ENCODE measurements around the gene CARD10.

The CARD10 gene

DNA sequence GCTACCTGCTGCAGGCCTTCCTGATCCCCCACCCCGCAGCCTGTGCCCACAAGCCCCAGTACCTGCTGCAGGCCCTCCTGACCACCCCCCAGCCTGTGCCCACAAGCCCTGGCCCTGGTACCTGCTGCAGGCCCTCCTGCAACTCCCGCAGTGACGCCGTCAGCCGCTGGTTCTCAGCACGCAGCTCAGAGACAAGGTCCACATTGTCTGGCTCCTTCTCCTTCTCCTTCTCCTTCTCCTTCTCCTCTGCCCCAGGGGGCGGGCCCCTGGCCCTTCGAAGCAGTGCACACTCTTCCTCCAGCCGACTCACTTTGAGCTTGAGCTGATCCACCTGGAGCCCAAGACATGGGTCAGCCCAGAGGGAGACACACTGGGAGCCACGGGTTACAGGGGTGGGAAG is 9.1 kb downstream of the CARD10 start:
- H3K27me3 ChIP-seq (ENCODE audit: control insufficient read depth, insufficient read depth, low read length): no peaks in the 10 kb centered on the region
- no peak overlapping the region for H3K9ac ChIP-seq (ENCODE audit: low read length)
- no peak overlapping the region for H3K4me3 ChIP-seq (ENCODE audit: low read depth, low read length)
- H3K9me3 ChIP-seq (ENCODE audit: control insufficient read depth, insufficient read depth, low read depth, low read length): no peaks in the 10 kb centered on the region
- peaks cover 19% of the 10 kb centered on the region; the same call in 1 of the 2 replicates for H3K4me1 ChIP-seq (ENCODE audit: control insufficient read depth, insufficient read depth, low read length)
- peaks cover 22% of the 10 kb centered on the region for H3K36me3 ChIP-seq (ENCODE audit: control insufficient read depth, insufficient read depth, low read length)
- no peak overlapping the region for H3K27ac ChIP-seq (ENCODE audit: low read depth, low read length)

- H3K4me1 ChIP-seq (ENCODE audit: control insufficient read depth, insufficient read depth, low read length): peaks cover 19% of the 10 kb centered on the region; the same call in 1 of the 2 replicates
- H3K27me3 ChIP-seq (ENCODE audit: control insufficient read depth, insufficient read depth, low read length): no peaks in the 10 kb centered on the region
- H3K4me3 ChIP-seq (ENCODE audit: low read depth, low read length): no peak overlapping the region
- H3K27ac ChIP-seq (ENCODE audit: low read depth, low read length): no peak overlapping the region
- no peaks in the 10 kb centered on the region for H3K9me3 ChIP-seq (ENCODE audit: control insufficient read depth, insufficient read depth, low read depth, low read length)
- no peak overlapping the region for H3K9ac ChIP-seq (ENCODE audit: low read length)
- peaks cover 28% of the 10 kb centered on the region for H3K36me3 ChIP-seq (ENCODE audit: control insufficient read depth, insufficient read depth, low read length)
Observed at GRCh38 chr22:37509059-37509860, 10.0 kb downstream of the CARD10 start.

DNA sequence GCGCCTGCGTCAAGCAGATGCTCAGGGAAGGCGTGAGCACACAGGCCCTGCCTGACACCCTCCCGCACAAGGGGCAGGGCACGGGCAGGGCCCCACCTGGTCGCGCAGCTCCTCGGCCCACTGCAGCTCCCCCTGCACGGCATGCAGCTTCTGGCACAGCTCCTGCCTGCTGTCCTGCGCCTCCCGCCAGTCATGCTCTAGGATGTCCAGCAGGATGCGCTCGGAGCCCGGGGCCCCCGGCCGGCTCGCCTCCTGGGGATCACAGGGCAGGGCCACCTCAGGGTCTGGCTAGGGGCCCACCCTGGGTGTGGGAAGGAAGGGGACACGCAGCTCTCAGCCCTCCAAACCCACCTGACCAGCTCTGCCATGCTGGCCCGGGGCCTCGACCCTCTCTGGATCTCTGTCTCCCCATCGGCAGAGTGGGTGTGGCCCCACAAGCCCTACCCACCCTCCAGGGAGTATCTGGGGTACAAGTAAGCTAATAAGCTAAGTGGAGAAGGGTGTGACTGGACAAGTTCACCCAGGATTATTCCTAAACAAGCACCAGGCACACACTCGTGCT is 10.7 kb downstream of the CARD10 start:
- Histone ChIP-seq H3K27ac (ENCODE audit: low read depth, low read length) (no peak overlapping the region), H3K27me3 (ENCODE audit: control insufficient read depth, insufficient read depth, low read length) (no peaks in the 10 kb centered on the region), H3K4me1 (ENCODE audit: control insufficient read depth, insufficient read depth, low read length) (peaks cover 19% of the 10 kb centered on the region; the same call in 1 of the 2 replicates), H3K36me3 (ENCODE audit: control insufficient read depth, insufficient read depth, low read length) (peaks cover 33% of the 10 kb centered on the region), H3K9ac (ENCODE audit: low read length) (no peak overlapping the region), H3K4me3 (ENCODE audit: low read depth, low read length) (no peak overlapping the region), H3K9me3 (ENCODE audit: control insufficient read depth, insufficient read depth, low read depth, low read length) (no peaks in the 10 kb centered on the region)

GRCh38 chr22:37507731-37508130 is 11.5 kb downstream of the CARD10 start:
- Histone ChIP-seq H3K4me1 (ENCODE audit: control insufficient read depth, insufficient read depth, low read length) (peaks cover 17% of the 10 kb centered on the region; the same call in 1 of the 2 replicates), H3K27me3 (ENCODE audit: control insufficient read depth, insufficient read depth, low read length) (no peaks in the 10 kb centered on the region), H3K27ac (ENCODE audit: low read depth, low read length) (no peak overlapping the region)

GRCh38 chr22:37505989-37506388 is 13.2 kb downstream of the CARD10 start:
- Histone ChIP-seq H3K9ac (ENCODE audit: low read length) (no peak overlapping the region), H3K36me3 (ENCODE audit: control insufficient read depth, insufficient read depth, low read length) (peaks cover 41% of the 10 kb centered on the region), H3K9me3 (ENCODE audit: control insufficient read depth, insufficient read depth, low read depth, low read length) (no peaks in the 10 kb centered on the region), H3K4me3 (ENCODE audit: low read depth, low read length) (no peak overlapping the region), H3K27ac (ENCODE audit: low read depth, low read length) (no peak overlapping the region), H3K4me1 (ENCODE audit: control insufficient read depth, insufficient read depth, low read length) (peaks cover 26% of the 10 kb centered on the region), H3K27me3 (ENCODE audit: control insufficient read depth, insufficient read depth, low read length) (no peaks in the 10 kb centered on the region)

More at GRCh38 chr22:37507731-37508130, 11.5 kb downstream of the CARD10 start:
- Histone ChIP-seq H3K9ac (ENCODE audit: low read length) (no peak overlapping the region), H3K9me3 (ENCODE audit: control insufficient read depth, insufficient read depth, low read depth, low read length) (no peaks in the 10 kb centered on the region), H3K4me3 (ENCODE audit: low read depth, low read length) (no peak overlapping the region), H3K36me3 (ENCODE audit: control insufficient read depth, insufficient read depth, low read length) (peaks cover 36% of the 10 kb centered on the region)

DNA sequence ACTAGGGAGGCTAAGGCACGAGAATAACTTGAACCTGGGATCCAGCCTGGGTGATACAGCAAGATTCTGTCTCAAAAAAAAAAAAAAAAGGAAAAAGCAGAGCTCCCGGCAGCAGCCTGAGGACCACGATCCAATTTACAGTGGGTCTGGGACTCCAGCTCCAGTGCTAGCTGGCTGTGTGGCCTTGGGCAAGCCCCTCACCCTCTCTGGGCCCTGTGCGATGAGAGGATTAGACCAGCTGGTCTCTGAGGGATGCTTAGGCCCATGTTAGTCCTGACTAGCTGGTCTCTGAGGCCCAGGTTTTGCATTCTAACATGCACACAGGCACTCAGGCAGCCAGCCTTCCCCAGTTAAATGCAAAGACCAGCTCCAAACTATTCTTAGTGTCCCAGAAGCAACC is 13.7 kb downstream of the CARD10 start:
- peaks cover 29% of the 10 kb centered on the region for H3K4me1 ChIP-seq (ENCODE audit: control insufficient read depth, insufficient read depth, low read length)
- no peaks in the 10 kb centered on the region for H3K27me3 ChIP-seq (ENCODE audit: control insufficient read depth, insufficient read depth, low read length)
- no peak overlapping the region for H3K4me3 ChIP-seq (ENCODE audit: low read depth, low read length)
- H3K9me3 ChIP-seq (ENCODE audit: control insufficient read depth, insufficient read depth, low read depth, low read length): no peaks in the 10 kb centered on the region
- H3K36me3 ChIP-seq (ENCODE audit: control insufficient read depth, insufficient read depth, low read length): peaks cover 41% of the 10 kb centered on the region
- no peak overlapping the region for H3K27ac ChIP-seq (ENCODE audit: low read depth, low read length)
- no peak overlapping the region for H3K9ac ChIP-seq (ENCODE audit: low read length)

DNA sequence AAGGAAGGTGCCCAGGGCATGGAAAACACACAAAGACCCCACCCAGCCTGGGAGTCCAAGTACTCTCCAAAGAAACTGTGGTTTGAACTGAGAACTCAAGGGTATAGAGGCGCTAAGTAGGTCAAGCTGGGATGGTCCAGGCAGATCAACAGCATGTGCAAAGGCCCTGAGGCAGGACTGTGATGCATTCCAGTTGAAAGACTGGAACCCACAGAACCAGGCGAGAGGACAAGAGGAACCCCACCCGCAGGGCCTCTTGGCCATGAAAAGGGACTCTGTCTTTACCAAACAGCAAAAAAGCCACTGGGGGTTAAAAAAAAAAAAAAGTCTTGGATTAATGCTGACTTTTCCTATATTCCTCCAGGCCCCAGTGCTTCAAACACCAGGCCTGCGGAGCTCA is 14.3 kb downstream of the CARD10 start:
- no peak overlapping the region for H3K4me3 ChIP-seq (ENCODE audit: low read depth, low read length)
- H3K27me3 ChIP-seq (ENCODE audit: control insufficient read depth, insufficient read depth, low read length): no peaks in the 10 kb centered on the region
- H3K4me1 ChIP-seq (ENCODE audit: control insufficient read depth, insufficient read depth, low read length): peaks cover 29% of the 10 kb centered on the region
- no peak overlapping the region for H3K9ac ChIP-seq (ENCODE audit: low read length)
- H3K36me3 ChIP-seq (ENCODE audit: control insufficient read depth, insufficient read depth, low read length): peaks cover 41% of the 10 kb centered on the region
- no peak overlapping the region for H3K27ac ChIP-seq (ENCODE audit: low read depth, low read length)
- no peaks in the 10 kb centered on the region for H3K9me3 ChIP-seq (ENCODE audit: control insufficient read depth, insufficient read depth, low read depth, low read length)

DNA sequence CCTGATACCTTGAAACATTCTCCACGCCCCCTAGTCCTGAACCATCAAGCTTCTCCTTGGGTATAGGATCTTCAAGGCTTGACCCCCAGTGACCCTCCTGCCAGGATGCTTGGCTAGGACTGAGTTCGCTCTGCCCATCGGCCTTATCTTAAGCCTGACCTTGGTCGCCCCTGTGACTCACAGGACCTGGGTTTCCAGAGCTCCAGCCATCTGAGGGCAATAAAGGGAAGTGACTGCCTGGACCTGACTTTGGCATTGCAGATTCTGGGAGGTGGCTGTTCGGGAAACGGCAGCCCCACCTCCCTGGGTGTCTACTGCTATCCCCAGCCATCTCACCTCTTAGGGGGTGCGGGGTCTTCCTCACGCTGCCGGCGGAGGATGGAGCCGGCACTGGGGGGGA is 15.4 kb downstream of the CARD10 start:
- peaks cover 25% of the 10 kb centered on the region for H3K4me1 ChIP-seq (ENCODE audit: control insufficient read depth, insufficient read depth, low read length)
- no peaks in the 10 kb centered on the region for H3K27me3 ChIP-seq (ENCODE audit: control insufficient read depth, insufficient read depth, low read length)
- no peak overlapping the region for H3K9ac ChIP-seq (ENCODE audit: low read length)
- H3K4me3 ChIP-seq (ENCODE audit: low read depth, low read length): no peak overlapping the region
- H3K36me3 ChIP-seq (ENCODE audit: control insufficient read depth, insufficient read depth, low read length): peaks cover 41% of the 10 kb centered on the region
- no peak overlapping the region for H3K27ac ChIP-seq (ENCODE audit: low read depth, low read length)
- no peaks in the 10 kb centered on the region for H3K9me3 ChIP-seq (ENCODE audit: control insufficient read depth, insufficient read depth, low read depth, low read length)

DNA sequence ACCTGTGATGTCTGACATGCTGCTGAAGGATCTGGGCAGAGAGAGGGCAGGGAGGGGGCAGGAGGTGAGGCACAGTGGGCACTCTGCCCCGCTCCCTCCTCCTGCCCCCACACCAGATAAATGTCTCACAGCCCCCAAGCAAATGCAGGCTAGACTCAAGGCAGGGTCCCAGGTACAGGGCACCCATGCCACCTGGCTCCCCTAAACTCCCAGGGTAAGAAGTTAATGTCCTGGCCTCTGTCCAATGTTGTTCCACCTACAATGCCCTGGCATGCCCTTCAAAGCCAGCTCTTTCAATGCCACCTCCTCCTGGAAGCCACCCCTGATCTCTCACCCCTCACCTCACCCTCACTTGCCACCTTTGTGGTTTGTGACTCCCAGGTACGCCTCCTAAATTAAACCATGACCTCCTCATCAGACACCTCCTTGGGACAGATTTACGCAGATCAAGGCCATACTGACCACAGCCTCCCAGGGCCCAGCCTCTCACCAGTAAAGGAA is 16.0 kb downstream of the CARD10 start:
- no peak overlapping the region for H3K9ac ChIP-seq (ENCODE audit: low read length)
- H3K36me3 ChIP-seq (ENCODE audit: control insufficient read depth, insufficient read depth, low read length): peaks cover 38% of the 10 kb centered on the region
- H3K27ac ChIP-seq (ENCODE audit: low read depth, low read length): no peak overlapping the region
- peaks cover 21% of the 10 kb centered on the region for H3K4me1 ChIP-seq (ENCODE audit: control insufficient read depth, insufficient read depth, low read length)
- H3K27me3 ChIP-seq (ENCODE audit: control insufficient read depth, insufficient read depth, low read length): no peaks in the 10 kb centered on the region
- no peak overlapping the region for H3K4me3 ChIP-seq (ENCODE audit: low read depth, low read length)
- no peaks in the 10 kb centered on the region for H3K9me3 ChIP-seq (ENCODE audit: control insufficient read depth, insufficient read depth, low read depth, low read length)

GRCh38 chr22:37502342-37503182 is 16.7 kb downstream of the CARD10 start:
- Histone ChIP-seq H3K4me1 (ENCODE audit: control insufficient read depth, insufficient read depth, low read length) (peaks cover 21% of the 10 kb centered on the region), H3K4me3 (ENCODE audit: low read depth, low read length) (no peak overlapping the region), H3K27me3 (ENCODE audit: control insufficient read depth, insufficient read depth, low read length) (no peaks in the 10 kb centered on the region), H3K27ac (ENCODE audit: low read depth, low read length) (no peak overlapping the region), H3K36me3 (ENCODE audit: control insufficient read depth, insufficient read depth, low read length) (peaks cover 32% of the 10 kb centered on the region), H3K9ac (ENCODE audit: low read length) (no peak overlapping the region), H3K9me3 (ENCODE audit: control insufficient read depth, insufficient read depth, low read depth, low read length) (no peaks in the 10 kb centered on the region)

Data from HUES6 (cell line).